Measurements from ENCODE around the gene RETREG2. TPM values are rescaled to one million over a fixed set of nuclear protein-coding genes. Genes with fewer than 3 reads are reported as not detected.

Gene RETREG2
- polyA plus RNA-seq, 2 of the 4 experiments (the other 2 are of a cell fraction): 52.8 to 67.5 TPM

GRCh38 chr2:219223831-219224610 lies 45.9 kb downstream of the RETREG2 start:
- no peak overlapping the region for H3K4me3 ChIP-seq
- no peak overlapping the region for H3K27ac ChIP-seq
- H3K4me2 ChIP-seq: no peak overlapping the region
- H3K9me3 ChIP-seq: no peaks in the 10 kb centered on the region
- no peak for DNase-seq (ENCODE audit: low read depth in 1 of 2, low spot score in 1 of 2)
- no peak for ATAC-seq
- 96% methylated on average over 24 of the region's 31 CpGs for WGBS (ENCODE audit: missing lambda C conversion rate)
- CTCF ChIA-PET: interaction anchor here (0.8 to 2.8 kb wide), 3 partner anchors 71 to 78 kb away, joined by 3 to 15 read pairs (median 5); no protein-coding TSS in a partner anchor
- no peak for TF ChIP-seq MAFK (IDR thresholded peaks at IDR 0.05; ENCODE audit: partially characterized antibody)
- TF ChIP-seq REST (IDR thresholded peaks at IDR 0.05): no peak
- no peak for TF ChIP-seq ZSCAN20 (CRISPR knock-in tag; IDR thresholded peaks at IDR 0.05)
- TF ChIP-seq CBX2 (IDR thresholded peaks at IDR 0.05; ENCODE audit: borderline replicate concordance, low read depth): no peak
- no peak for TF ChIP-seq HOXB5 (CRISPR knock-in tag; IDR thresholded peaks at IDR 0.05)
- TF ChIP-seq TFCP2L1 (CRISPR knock-in tag; IDR thresholded peaks at IDR 0.05): no peak
- TF ChIP-seq CBX8 (IDR thresholded peaks at IDR 0.05): no peak
- TF ChIP-seq NFE2L2 (conservative IDR thresholded peaks at IDR 0.05; ENCODE audit: low read length): no peak
- TF ChIP-seq, protein P1, sequence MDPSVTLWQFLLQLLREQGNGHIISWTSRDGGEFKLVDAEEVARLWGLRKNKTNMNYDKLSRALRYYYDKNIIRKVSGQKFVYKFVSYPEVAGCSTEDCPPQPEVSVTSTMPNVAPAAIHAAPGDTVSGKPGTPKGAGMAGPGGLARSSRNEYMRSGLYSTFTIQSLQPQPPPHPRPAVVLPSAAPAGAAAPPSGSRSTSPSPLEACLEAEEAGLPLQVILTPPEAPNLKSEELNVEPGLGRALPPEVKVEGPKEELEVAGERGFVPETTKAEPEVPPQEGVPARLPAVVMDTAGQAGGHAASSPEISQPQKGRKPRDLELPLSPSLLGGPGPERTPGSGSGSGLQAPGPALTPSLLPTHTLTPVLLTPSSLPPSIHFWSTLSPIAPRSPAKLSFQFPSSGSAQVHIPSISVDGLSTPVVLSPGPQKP (IDR thresholded peaks at IDR 0.05; ENCODE audit: low read depth, low read length): no peak
- TF ChIP-seq BHLHE40 (IDR thresholded peaks at IDR 0.05; ENCODE audit: low read depth, low read length): no peak
- TF ChIP-seq EHMT2 (IDR thresholded peaks at IDR 0.05; ENCODE audit: low read depth): no peak
- TF ChIP-seq, protein P2, sequence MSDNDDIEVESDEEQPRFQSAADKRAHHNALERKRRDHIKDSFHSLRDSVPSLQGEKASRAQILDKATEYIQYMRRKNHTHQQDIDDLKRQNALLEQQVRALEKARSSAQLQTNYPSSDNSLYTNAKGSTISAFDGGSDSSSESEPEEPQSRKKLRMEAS (IDR thresholded peaks at IDR 0.05): no peak
- no peak for TF ChIP-seq MAZ (IDR thresholded peaks at IDR 0.05; ENCODE audit: borderline replicate concordance, low read depth, low read length)
- no peak for FAIRE-seq
- POLR2A ChIA-PET: no interaction called here
- peaks cover 17% of the 10 kb centered on the region for H3K4me1 ChIP-seq

DNA sequence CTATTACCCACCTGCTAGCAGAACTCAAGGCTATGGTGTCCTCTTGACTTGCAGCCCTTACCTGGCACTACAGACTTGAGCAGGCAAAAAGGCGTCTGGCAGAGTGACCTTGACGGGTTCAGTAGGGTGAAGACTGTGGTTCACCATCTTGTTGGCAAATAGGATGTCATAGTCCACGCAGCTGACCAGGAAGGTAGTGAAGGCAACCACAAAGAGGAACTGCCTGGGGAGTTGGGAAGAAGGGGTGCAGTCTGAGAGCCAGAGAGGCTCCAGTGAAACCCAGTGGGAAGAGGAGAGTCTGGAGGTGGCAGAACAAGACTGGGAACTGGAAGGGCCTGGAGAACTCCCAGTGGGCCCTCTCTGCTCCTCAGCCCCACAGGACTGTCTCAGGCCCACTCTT lies 47.3 kb downstream of the RETREG2 start:
- POLR2A ChIA-PET: no interaction called here
- WGBS (ENCODE audit: missing lambda C conversion rate): 98% methylated on average over 3 of the region's 3 CpGs
- H3K4me3 ChIP-seq: no peak overlapping the region
- FAIRE-seq (no peak), DNase-seq (ENCODE audit: low read depth in 1 of 2, low spot score in 1 of 2) (no peak), ATAC-seq (no peak)
- no peak overlapping the region for H3K4me2 ChIP-seq
- H3K9me3 ChIP-seq: no peaks in the 10 kb centered on the region
- TF ChIP-seq REST (IDR thresholded peaks at IDR 0.05) (no peak), POLR2AphosphoS2 (conservative IDR thresholded peaks at IDR 0.05; ENCODE audit: low read length) (no peak), ZC3H11A (IDR thresholded peaks at IDR 0.05) (no peak), CEBPB (IDR thresholded peaks at IDR 0.05) (no peak)
- CTCF ChIA-PET: interaction anchor here (2.8 kb wide), 1 partner anchor 69 kb away, joined by 15 read pairs; no protein-coding TSS in a partner anchor
- peaks cover 11% of the 10 kb centered on the region for H3K4me1 ChIP-seq
- H3K27ac ChIP-seq: no peak overlapping the region

Data from A549 (cell line).